IMR-90 (cell line): ENCODE data around the gene PLPP6.

ENCODE experiments used
- BHLHE40 ChIP-seq: fragments of 150-350 bp; IDR thresholded peaks from 2 replicates; pipeline ENCODE4 v1.6.1; 2016; ENCODE audit warnings: mild to moderate bottlenecking, low read depth, low read length
- MXI1 ChIP-seq: IDR thresholded peaks from 2 replicates; pipeline ENCODE4 v1.6.1; 2012; ENCODE audit warnings: low read depth, mild to moderate bottlenecking, low read length, moderate library complexity, borderline replicate concordance
- POLR2A ChIP-seq: IDR thresholded peaks from 2 replicates; pipeline ENCODE4 v1.6.1; 2012; ENCODE audit warnings: mild to moderate bottlenecking, low read depth, low read length
- RFX5 ChIP-seq: IDR thresholded peaks from 2 replicates; pipeline ENCODE4 v1.8.0; 2012; ENCODE audit warnings: low read depth, mild to moderate bottlenecking, low read length, moderate library complexity
- USF2 ChIP-seq: fragments of 150-350 bp; IDR thresholded peaks from 2 replicates; pipeline ENCODE4 v1.6.1; 2017; ENCODE audit warnings: mild to moderate bottlenecking, antibody characterized with exemption, low read length, low read depth
- TF ChIP-seq, protein P1 (sequence below): conservative IDR thresholded peaks from 2 replicates; pipeline ENCODE4 v1.5.1; 2012; ENCODE audit warnings: mild to moderate bottlenecking, low read depth, low read length, improper control_type of control experiment

- TF ChIP-seq POLR2A (no peak), RFX5 (no peak), MXI1 (no peak), USF2 (no peak), BHLHE40 (no peak)
- TF ChIP-seq, protein P1, sequence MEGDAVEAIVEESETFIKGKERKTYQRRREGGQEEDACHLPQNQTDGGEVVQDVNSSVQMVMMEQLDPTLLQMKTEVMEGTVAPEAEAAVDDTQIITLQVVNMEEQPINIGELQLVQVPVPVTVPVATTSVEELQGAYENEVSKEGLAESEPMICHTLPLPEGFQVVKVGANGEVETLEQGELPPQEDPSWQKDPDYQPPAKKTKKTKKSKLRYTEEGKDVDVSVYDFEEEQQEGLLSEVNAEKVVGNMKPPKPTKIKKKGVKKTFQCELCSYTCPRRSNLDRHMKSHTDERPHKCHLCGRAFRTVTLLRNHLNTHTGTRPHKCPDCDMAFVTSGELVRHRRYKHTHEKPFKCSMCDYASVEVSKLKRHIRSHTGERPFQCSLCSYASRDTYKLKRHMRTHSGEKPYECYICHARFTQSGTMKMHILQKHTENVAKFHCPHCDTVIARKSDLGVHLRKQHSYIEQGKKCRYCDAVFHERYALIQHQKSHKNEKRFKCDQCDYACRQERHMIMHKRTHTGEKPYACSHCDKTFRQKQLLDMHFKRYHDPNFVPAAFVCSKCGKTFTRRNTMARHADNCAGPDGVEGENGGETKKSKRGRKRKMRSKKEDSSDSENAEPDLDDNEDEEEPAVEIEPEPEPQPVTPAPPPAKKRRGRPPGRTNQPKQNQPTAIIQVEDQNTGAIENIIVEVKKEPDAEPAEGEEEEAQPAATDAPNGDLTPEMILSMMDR = no peak
These were observed 31.3 kb upstream of the PLPP6 start for GRCh38 chr9:4630836-4631235.
